ENCODE data around the gene C1orf159.

DNA sequence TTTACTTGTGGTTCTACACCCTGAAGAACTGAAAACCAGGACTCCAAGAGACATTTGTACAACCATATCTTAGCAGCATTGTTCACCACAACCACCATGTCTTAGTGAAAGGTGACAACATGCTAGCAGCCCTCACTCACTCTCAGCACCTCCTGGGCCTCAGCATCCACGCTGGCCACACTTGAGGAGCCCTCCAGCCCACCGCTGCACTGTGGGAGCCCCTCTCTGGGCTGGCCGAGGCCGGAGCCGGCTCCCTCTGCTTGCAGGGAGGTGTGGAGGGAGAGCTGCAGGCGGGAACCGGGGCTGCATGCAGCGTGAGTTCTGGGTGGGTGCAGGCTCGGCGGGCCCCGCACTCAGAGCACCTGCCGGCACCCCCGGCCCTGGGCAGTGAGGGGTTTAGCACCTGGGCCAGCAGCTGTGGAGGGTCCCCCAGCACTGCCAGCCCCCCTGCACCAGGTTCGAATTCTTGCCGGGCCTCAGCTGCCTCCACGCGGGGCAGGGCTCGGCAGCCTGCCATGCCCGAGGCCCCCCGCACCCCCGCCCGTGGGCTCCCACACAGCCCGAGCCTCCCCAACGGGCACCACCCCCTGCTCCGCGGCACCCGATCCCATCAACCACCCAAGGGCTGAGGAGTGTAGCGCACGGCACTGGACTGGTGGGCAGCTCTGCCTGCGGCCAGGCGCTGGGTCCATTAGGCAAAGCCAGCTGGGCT lies 9.2 kb downstream of the C1orf159 start:
- TF ChIP-seq CREB1 (IDR thresholded peaks at IDR 0.05; ENCODE audit: low read depth) (no peak), YY1 (IDR thresholded peaks at IDR 0.05; ENCODE audit: low read depth) (no peak), REST (IDR thresholded peaks at IDR 0.05; ENCODE audit: low read depth) (no peak), EGR1 (IDR thresholded peaks at IDR 0.05) (no peak), TAF1 (IDR thresholded peaks at IDR 0.05; ENCODE audit: low read depth) (no peak), EP300 (IDR thresholded peaks at IDR 0.05; ENCODE audit: borderline replicate concordance) (no peak), RAD21 (IDR thresholded peaks at IDR 0.05; ENCODE audit: low read depth) (no peak), NFIC (IDR thresholded peaks at IDR 0.05) (no peak)
- TF ChIP-seq, protein P1, sequence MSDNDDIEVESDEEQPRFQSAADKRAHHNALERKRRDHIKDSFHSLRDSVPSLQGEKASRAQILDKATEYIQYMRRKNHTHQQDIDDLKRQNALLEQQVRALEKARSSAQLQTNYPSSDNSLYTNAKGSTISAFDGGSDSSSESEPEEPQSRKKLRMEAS (IDR thresholded peaks at IDR 0.05), result no peak

Data from Ishikawa (cell line).